EL (cell line): ENCODE results near the gene SURF6.
"Not testable (repeated sequence)": the region's sequence is repeated elsewhere in the genome, so short reads cannot be mapped to it uniquely, and the experiment has no call there.

Source experiments
- DNase-seq: peaks from one replicate; pipeline ENCODE4 v3.0.0-alpha.2; 2016

The SURF6 gene

GRCh38 chr9:133335924-133336811, at the start of gene SURF6:
Gene SURF6 (minus strand): TSS chr9:133336188. CDS start chr9:133336132, 56 bp downstream.
- DNase-seq = peak; percentile 90

- DNase-seq = no peak
Measured at GRCh38 chr9:133385452-133385851, 49.5 kb upstream of the SURF6 start.

GRCh38 chr9:133384736-133385321, 48.8 kb upstream of the SURF6 start:
- DNase-seq = no peak

GRCh38 chr9:133383438-133383837, 47.5 kb upstream of the SURF6 start:
- DNase-seq = no peak

GRCh38 chr9:133382507-133383141, 46.6 kb upstream of the SURF6 start:
- DNase-seq = no peak

GRCh38 chr9:133380734-133381133, 44.7 kb upstream of the SURF6 start:
- no peak for DNase-seq

GRCh38 chr9:133379153-133380086, 43.4 kb upstream of the SURF6 start:
- no peak for DNase-seq

- DNase-seq = no peak
Measured at GRCh38 chr9:133378408-133378962, 42.5 kb upstream of the SURF6 start.

GRCh38 chr9:133377721-133378216, 41.8 kb upstream of the SURF6 start:
- DNase-seq = no peak

- DNase-seq = not testable (repeated sequence)
Measured at GRCh38 chr9:133377280-133377679, 41.3 kb upstream of the SURF6 start.

GRCh38 chr9:133375724-133376654, 40.0 kb upstream of the SURF6 start, which contains the start of the genes STKLD1 and SURF4:
Gene STKLD1 (plus strand): TSS chr9:133376366. CDS start chr9:133376474, 108 bp downstream.
Gene SURF4 (minus strand): TSS chr9:133376060. CDS start chr9:133375969, 91 bp downstream.
- DNase-seq = peak; percentile 96

- peak; percentile 58 for DNase-seq
Measured at GRCh38 chr9:133375116-133375723, 39.2 kb upstream of the SURF6 start.

- DNase-seq = peak; percentile 71
Measured at GRCh38 chr9:133374612-133375115, 38.7 kb upstream of the SURF6 start.

- no peak for DNase-seq
Measured at GRCh38 chr9:133372144-133372543, 36.2 kb upstream of the SURF6 start.

GRCh38 chr9:133371261-133371711, 35.3 kb upstream of the SURF6 start:
- DNase-seq = no peak

GRCh38 chr9:133370685-133371084, 34.7 kb upstream of the SURF6 start:
- no peak for DNase-seq

- no peak for DNase-seq
Measured at GRCh38 chr9:133369933-133370332, 33.9 kb upstream of the SURF6 start.

- DNase-seq = no peak
Measured at GRCh38 chr9:133369422-133369821, 33.4 kb upstream of the SURF6 start.

- no peak for DNase-seq
Measured at GRCh38 chr9:133368249-133368881, 32.4 kb upstream of the SURF6 start.
